ENCODE measurements around the gene NOG.
A peak's percentile ranks its signal among the peaks of the same experiment; 100 is the strongest.

NOG gene

DNA sequence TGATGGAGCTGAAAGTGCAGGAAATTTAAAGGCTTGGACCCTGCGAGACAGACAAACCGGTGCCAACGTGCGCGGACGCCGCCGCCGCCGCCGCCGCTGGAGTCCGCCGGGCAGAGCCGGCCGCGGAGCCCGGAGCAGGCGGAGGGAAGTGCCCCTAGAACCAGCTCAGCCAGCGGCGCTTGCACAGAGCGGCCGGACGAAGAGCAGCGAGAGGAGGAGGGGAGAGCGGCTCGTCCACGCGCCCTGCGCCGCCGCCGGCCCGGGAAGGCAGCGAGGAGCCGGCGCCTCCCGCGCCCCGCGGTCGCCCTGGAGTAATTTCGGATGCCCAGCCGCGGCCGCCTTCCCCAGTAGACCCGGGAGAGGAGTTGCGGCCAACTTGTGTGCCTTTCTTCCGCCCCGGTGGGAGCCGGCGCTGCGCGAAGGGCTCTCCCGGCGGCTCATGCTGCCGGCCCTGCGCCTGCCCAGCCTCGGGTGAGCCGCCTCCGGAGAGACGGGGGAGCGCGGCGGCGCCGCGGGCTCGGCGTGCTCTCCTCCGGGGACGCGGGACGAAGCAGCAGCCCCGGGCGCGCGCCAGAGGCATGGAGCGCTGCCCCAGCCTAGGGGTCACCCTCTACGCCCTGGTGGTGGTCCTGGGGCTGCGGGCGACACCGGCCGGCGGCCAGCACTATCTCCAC, at the start of gene NOG:
Gene NOG (plus strand): TSS at position 54 of the 674 bp plus-strand sequence. CDS start 525 bp downstream, at position 579.
- DNase-seq, result peak; percentile 31 to 91 (median 54)

DNA sequence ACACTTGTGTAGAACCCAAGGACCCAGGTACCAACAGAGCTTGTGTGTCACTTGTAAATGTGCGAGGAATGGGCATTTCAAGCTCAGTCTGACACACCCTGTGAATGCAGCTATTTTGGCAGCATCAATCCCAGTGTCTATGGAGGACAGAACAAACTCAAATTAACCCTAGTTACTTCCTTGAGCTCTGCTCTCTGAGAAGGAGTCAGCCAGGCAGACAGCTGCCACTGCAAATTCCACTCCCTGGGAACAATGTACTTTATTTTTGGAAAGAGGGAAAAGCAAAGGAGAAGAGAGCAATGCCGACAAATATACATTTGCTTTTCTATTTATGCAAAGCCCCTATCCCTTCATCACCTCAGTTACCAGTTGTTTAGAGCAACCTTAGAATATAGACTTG, 48.4 kb upstream of the NOG start:
- DNase-seq, result no peak
- intact Hi-C loops (cut with DNase I), result no loop called here

More for the DNA sequence above, at the start of gene NOG:
- intact Hi-C loops (cut with DNase I), result loop anchor here (2.0 kb wide), 1 partner anchor 85 kb away; no protein-coding TSS in a partner anchor

DNA sequence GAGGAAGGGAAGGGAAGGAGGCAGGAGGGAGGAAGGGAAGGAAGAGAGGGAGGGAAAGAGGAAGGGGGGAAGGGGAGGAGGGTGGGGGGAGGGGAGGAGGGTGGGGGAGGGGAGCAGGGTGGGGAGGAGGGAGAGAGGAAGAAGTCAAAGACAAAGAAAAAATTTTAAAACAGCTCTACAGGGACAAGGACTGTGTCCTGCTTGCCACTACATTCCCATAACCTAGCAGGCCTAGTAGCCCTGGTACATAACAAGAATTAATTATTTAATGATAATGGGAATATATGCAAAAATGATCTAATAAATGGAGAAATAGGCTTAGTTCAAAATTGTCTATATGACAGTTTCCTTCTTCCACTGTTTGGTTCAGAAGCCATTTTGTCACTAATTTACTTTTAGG, 47.6 kb upstream of the NOG start:
- intact Hi-C loops (cut with DNase I), result no loop called here

DNA sequence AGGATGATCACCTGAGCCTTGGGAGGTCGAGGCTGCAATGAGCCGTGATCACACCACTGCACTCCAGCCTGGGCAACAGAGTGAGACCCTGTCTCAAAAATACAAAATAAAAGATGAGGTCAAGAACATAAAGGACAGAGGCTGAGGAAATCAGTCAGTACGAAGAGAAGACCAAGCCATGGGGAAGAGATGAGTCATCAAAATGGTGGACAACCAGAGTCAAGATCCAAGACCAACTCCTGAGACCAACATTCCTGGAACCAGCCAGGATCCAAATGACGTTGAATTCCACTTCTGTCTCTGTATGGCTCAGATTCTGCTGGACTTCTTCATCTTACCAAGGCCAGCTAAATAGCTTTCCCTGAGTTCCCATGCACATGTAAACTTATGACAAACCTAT, 44.8 kb upstream of the NOG start:
- DNase-seq, result no peak
- intact Hi-C loops (cut with DNase I), result no loop called here

More for the DNA sequence above, 47.6 kb upstream of the NOG start:
- no peak for DNase-seq

DNA sequence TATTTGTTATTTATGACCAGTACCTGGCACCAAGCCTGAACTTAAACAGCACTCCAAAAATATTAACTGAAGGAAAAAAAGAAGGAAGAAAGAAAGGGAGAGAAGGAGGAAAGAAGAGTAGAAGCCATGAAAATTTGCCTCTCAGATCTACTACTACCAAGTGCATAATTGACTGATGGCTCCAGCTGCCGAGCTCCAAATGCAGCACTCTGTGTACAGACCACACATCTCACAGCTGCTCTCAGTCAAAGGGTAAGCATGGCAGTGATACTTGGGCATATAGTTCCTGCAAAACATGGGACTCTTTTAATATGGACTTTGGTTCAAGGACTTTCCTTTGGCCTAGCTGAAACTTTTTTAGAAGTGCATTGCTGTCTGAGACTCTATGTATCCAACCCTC, 44.0 kb upstream of the NOG start:
- DNase-seq, result no peak
- intact Hi-C loops (cut with DNase I), result no loop called here

DNA sequence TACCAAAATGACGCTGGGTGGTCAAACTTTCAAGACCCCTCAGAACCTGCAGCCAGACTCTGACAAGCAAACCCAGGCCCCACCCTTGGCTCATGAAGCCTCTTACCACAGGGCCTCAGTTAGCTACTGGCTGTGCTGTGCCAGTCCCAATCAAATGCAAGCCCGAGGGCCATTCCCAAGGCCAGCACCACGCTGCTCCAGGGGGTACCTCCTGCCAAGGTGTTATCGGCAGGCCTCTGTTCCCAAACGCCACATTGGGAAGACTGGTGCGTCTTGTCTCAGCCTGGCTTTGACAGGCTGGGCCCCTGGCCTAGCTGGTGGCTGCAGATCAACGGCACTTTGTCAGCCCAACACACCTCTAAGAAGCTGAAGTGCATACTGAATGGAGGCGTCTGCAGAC, 35.8 kb upstream of the NOG start:
- intact Hi-C loops (cut with DNase I), result no loop called here
- DNase-seq, result peak in 1 of 10 donors; percentile 62

DNA sequence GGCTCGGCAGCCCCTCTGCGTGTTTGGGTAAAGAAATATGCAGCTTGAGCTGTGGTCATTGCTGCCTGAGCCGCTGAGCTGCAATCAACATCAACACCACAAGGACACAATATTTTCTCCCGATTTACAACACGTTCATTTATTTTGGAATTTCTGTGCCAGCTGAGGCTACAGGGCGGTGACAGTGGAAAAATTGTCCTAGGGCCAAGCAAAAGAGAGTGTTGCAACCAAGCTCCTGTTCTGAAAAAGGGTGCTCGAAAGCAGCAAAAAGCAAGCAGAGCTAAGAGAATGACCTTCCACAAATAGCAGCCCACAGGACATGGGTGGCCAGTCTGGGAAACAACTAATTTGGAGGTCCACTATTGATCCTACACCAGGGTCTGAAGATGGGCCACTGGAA, 35.4 kb upstream of the NOG start:
- DNase-seq, result no peak
- intact Hi-C loops (cut with DNase I), result no loop called here

DNA sequence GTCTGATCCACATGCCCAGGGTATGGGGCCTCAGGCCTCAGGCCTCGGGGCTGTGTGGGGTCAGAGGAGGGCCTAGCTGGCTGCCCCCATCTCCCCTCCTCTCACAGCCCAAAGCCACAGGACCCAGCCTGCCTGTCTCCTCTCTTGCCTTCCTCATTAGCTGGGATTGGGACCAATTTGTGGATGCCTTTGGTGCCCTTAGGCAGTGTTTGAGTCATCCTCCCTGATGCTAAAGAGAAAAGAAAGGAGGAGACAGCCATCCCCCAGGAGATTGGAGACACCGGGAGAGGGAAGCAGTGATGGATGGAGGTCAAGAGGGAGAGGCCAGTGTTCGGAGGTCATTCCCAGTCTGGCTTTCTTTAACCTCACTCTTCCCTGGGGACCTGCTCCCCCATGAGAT, 23.3 kb upstream of the NOG start:
- DNase-seq, result no peak
- intact Hi-C loops (cut with DNase I), result no loop called here

DNA sequence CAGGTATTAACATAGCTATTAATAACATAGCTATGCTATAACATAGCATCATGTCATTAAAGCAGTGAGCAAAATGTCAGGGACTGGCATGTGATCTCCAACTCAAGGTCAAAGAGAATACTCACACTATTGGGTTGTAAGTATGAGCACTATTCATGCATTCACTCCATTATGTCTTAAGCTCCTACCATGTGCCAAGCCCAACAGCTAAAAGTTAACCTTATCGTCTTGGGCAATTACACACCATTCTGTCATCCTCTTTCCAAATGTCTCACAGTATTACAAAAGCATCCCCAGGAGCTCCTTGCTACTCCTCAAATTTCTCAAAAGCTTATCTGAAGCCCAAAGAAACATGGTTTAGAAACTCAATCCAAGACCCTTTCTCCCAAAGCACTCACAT, 22.0 kb upstream of the NOG start:
- intact Hi-C loops (cut with DNase I), result no loop called here
- DNase-seq, result no peak

DNA sequence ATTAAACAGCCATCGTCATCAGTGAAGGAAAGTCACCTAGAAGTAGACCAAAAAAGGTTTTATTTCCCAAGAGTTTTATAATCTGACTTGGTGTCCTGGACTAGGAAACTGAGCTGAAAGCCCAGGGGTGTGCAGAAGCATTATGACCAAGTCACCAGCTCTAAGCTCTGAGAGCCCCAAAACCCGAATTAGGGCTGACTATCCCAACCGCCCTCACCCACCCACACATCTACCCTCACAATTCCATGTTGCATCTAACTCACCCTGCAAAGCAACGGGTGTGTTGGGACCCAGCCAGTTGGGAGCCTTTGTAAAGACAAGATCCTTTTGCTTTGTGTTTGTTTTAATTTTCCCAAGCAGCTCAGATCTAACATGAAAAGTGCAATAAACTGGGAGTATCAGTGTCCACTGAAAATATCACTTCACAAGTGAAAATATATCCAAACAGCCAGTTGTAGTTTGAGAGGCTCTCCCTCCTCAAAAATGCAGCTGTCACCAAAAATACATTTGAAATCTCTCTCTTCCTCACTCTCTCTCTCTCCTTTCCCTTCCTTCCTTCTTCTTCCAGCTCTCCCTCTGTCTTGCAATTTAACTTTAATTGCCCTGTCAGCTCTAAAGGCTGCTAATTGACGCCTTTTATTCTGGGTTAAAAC, 16.2 kb upstream of the NOG start:
- intact Hi-C loops (cut with DNase I), result no loop called here
- no peak for DNase-seq

DNA sequence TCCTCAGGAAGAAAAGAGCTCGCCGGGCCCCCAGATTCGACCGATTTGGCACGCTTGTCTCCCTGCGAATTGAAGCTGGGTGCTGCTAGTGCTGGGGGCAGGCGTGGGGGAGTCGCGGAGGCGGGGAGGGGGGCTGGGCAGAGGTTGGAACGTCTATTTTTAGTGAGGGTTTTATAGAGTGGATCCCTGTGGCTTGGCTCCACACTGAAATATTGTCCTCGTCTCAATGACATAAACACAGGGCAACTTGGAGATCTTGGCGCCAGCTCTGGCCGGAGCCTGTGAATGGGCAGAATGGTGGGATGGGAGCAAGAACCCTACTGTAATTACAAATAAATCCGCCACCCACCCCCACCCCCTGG, 15.7 kb upstream of the NOG start:
- peak in 1 of 10 donors; percentile 67 for DNase-seq
- intact Hi-C loops (cut with DNase I), result no loop called here

DNA sequence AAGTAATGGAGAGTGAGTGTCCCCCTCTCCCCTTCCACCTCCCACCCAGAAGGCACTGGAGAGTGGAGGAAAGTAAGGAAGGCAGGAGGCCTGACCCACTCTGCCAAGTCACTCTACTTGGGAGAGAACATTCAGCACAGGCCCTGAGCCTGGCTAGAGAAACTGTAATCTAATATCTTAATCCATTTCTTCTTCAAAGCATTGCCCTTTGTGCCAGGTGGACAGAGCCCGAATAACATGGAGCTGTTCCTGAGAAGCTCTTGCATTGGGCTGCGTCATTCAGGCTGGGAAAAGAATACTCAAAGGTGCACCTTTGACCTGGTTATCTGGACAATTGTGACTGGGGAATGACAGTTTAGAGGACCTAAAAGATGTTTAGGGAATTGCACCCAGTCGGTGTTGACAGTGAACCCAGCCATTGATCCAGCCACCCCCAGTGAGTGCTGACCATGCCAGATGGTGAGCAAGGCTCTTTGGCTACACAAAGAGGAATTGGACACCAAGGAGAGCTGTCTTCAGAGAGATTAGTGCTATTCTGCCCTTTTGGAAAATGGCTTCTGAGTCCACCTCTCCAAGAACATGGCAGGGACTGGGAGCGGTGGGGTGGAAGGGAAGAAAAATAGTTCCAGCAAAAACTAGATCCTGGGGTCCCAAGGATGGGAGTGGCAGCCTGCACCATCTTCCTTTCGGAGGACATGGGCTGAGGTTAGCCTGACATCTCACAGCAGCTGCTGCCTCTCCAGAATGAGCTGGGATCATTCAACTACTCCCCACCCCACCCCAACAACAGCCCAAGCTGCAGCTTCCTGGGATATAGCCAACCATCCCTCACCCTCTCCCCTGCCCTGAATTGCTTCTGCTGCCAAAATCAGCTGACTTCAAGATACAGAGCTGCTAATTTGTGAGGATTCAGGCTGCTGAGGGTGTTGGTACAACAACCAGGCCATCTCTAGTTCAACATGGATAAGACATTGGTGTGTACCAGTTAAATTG, 11.6 kb upstream of the NOG start:
- DNase-seq, result no peak
- intact Hi-C loops (cut with DNase I), result no loop called here

DNA sequence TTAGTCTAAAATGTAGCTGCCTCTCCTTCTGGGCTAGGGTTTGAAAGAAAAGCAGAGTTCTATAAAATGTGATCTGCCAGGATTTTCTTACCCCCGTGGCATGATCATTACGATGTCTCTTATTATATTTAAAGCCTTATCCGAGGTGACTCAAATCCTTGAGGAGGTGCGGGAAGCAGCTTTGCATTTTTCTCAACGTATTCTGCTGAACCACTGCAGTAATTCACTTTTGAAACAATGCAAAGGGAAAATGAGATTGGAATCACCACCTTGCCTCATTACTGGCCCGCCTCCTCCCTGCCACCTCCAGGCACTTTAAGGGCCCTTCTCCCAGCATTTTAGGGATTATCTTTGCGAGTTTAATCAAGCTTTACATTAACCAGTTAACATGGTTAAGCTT, 9.7 kb upstream of the NOG start:
- DNase-seq, result no peak
- intact Hi-C loops (cut with DNase I), result no loop called here

DNA sequence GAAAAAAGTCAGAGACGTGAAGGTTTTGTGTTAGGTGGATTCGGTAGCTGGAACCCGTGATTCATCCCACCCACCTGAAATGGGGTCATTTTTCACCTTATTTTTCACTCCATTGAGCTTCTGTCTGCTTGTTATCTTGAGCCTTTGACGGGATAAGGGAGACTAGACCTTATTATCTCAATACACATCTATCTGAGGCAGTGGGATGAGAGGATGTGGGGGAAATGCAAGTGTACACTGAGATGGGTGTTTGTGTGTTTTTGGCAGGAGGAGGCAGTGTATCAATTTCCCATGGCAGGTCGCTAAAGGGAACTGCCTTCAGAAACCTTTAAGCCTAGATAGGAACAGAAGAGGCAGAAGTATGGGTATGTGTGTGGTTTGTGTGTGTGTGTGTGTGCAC, 6.2 kb upstream of the NOG start:
- intact Hi-C loops (cut with DNase I), result no loop called here
- no peak for DNase-seq

DNA sequence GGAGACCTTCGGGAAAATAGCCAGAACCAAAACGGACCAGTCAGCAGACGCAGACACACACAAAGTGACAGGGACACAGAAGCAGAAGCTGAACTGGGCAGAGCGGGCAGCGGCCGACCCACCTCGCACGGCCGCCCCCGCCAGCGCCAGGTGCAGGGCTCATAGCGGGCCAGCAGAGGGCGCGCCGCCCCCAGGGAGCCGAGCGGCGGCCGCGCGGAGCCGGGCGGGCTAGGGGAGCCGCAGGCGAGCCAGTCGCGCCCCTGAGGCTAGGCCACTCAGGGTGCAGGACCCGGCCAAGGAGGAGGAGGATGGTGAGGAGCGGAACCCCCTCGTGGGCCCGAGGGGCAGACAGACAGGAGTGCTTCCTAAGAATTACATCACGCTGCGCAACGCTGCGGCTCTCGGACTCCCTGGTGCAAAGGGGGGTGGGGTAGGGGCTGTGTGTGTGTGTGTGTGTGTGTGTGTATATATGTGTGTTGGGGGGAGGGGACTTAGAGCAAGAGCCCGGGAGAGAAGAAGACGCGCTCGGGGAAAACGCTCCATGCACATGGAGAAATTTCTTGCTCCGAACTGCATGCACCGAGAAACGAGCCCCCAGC, 913 bp upstream of the NOG start:
- intact Hi-C loops (cut with DNase I), result loop anchor here (1.0 kb wide), 2 partner anchors 124 to 188 kb away; no protein-coding TSS in a partner anchor
- DNase-seq, result peak; percentile 37 to 94 (median 68)

DNA sequence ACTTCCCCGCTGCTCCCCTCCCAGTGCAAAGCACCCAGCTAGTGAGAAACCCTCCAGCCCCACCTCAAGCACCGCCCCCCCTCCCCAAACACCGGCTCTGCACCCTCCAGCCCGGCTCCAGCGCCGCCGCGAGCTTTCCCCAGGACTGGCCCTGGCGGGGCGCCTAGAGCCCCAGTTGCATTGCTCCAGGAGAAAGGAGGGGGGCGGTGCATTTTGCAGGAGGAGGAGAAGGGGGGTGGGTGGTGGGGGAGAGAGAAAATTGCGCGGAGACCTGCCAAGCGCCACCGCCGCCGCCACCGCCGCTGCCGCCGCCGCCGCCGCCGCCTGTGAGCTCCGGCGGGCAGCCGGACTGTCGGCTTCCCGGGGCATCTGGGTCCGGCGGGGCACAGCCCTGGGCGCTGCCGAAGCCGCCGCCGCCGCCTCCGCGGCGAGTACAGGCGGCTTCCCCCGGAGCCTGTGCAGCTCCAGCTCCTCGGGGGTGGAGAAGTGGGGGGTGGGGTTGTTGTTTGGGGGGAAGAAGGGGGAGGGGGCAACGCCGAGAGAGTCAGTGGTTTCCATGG, 333 bp upstream of the NOG start:
- DNase-seq, result peak; percentile 26 to 89 (median 46)
- intact Hi-C loops (cut with DNase I), result no loop called here

DNA sequence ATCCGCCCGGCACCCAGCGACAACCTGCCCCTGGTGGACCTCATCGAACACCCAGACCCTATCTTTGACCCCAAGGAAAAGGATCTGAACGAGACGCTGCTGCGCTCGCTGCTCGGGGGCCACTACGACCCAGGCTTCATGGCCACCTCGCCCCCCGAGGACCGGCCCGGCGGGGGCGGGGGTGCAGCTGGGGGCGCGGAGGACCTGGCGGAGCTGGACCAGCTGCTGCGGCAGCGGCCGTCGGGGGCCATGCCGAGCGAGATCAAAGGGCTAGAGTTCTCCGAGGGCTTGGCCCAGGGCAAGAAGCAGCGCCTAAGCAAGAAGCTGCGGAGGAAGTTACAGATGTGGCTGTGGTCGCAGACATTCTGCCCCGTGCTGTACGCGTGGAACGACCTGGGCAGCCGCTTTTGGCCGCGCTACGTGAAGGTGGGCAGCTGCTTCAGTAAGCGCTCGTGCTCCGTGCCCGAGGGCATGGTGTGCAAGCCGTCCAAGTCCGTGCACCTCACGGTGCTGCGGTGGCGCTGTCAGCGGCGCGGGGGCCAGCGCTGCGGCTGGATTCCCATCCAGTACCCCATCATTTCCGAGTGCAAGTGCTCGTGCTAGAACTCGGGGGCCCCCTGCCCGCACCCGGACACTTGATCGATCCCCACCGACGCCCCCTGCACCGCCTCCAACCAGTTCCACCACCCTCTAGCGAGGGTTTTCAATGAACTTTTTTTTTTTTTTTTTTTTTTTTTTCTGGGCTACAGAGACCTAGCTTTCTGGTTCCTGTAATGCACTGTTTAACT, 1.0 kb downstream of the NOG start:
- intact Hi-C loops (cut with DNase I), result loop anchor here (2.0 kb wide), 1 partner anchor 84 kb away; no protein-coding TSS in a partner anchor
- peak in 3 of 10 donors; percentile 14 to 84 (median 72) for DNase-seq

DNA sequence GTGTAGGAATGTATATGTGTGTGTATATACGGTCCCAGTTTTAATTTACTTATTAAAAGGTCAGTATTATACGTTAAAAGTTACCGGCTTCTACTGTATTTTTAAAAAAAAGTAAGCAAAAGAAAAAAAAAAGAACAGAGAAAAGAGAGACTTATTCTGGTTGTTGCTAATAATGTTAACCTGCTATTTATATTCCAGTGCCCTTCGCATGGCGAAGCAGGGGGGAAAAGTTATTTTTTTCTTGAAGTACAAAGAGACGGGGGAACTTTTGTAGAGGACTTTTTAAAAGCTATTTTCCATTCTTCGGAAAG, 1.6 kb downstream of the NOG start:
- intact Hi-C loops (cut with DNase I), result loop anchor here (2.0 kb wide), 1 partner anchor 84 kb away; no protein-coding TSS in a partner anchor
- DNase-seq, result no peak

Data from posterior cingulate gyrus (tissue), 11 donors.